LNCAP (cell line): ENCODE data around the gene HIGD2A.

Experiments
- TF ChIP-seq, protein P1 (sequence below): fragments of 450-650 bp; IDR thresholded peaks from 2 replicates; pipeline ENCODE4 v1.5.1; 2017; ENCODE audit warnings: mild to moderate bottlenecking

Gene HIGD2A

DNA sequence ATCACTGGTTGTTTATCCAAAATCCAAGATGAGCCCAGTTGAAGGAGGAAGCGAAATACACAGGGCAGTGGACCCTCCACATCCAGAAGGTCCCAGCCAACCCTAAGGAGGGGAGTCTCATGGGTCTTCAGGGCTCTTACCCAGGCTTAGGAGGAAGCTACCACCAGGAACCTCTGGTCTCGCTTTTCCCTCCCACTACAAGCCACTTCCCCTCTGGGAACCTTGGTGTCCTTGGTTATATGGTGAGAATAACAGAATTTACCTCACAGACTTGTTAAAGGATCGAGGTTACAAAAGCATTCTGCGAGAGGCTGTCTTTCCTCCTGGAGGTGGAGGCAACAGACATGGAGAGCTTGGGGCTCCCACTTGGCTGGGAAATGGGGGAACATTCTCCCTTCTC lies 3.4 kb downstream of the HIGD2A start:
- TF ChIP-seq, protein P1, sequence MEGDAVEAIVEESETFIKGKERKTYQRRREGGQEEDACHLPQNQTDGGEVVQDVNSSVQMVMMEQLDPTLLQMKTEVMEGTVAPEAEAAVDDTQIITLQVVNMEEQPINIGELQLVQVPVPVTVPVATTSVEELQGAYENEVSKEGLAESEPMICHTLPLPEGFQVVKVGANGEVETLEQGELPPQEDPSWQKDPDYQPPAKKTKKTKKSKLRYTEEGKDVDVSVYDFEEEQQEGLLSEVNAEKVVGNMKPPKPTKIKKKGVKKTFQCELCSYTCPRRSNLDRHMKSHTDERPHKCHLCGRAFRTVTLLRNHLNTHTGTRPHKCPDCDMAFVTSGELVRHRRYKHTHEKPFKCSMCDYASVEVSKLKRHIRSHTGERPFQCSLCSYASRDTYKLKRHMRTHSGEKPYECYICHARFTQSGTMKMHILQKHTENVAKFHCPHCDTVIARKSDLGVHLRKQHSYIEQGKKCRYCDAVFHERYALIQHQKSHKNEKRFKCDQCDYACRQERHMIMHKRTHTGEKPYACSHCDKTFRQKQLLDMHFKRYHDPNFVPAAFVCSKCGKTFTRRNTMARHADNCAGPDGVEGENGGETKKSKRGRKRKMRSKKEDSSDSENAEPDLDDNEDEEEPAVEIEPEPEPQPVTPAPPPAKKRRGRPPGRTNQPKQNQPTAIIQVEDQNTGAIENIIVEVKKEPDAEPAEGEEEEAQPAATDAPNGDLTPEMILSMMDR: no peak

DNA sequence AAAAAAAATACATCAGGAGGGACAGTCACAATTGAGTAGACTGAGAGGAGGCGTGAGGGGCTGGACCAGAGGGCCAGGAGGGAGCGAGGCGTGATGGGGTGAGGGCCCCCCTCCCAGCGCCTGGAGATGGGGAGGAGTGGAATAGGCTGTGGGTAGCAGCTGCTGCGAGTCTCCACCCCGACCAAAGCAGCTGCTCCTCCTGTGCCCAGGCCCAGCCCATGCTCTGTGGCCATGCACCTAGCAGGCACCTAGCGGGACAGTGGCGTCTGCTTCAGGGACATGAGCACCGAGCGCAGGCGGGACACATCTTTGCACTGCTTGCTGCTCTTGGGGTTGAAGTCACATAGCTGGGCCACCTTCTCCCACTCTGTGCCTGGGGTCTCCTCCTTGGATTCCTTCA lies 4.0 kb downstream of the HIGD2A start:
- TF ChIP-seq, protein P1: no peak

DNA sequence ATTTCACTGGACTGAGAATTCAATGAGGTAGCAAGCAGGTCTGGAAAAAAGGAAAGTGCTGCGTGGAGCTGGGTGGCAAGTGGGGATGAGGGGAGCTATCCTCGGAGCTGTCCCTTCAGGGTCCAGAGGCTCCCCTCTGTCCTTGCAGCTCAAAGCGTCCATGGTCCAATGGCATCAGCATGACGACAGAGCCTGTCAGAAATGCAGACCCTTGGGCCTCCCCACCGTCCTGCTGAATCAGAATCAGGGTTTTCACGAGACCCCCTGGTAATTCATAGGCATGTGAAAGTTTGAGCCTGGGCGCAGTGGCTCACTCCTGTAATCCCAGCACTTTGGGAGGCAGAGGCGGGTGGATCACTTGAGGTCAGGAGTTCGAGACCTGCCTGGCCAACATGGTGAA lies 5.5 kb downstream of the HIGD2A start:
- TF ChIP-seq, protein P1: no peak

DNA sequence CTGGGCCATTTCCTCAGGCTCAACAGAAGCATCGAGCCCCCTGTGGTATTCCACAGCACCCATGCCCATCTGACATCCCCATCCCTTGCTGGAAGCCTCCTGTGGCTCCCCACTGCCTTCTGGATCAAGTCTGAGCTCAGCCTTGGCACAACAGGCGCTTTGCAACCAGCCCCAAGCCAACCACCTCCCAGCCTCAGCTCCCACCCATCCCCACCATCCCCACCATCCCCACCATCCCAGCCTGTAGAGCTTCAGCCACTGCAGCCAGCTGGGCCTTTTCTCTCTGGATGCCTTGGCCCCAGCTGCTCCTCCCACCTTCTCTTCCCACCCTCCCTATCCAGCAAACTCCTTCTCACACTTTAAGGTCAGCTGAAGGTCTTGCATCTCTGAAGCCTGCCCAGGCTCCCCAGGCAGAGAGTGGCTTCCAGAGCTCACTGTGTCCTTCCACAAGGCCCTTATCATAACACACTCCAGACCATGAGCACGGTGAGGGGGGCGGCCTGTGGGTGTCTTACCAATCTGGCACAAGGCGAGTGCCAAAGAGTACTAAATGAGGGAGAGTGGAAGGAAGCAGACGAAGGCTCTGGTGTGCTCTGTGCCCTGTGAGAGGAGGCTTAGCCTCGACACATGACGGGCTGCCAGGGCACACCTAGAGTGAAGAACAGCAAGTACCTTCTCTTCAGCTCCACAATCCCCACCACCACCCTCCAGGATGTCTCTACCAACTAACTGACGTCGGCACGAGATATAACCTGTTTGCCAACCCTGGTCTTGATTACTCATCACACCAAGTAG lies 6.5 kb downstream of the HIGD2A start:
- TF ChIP-seq, protein P1: no peak

DNA sequence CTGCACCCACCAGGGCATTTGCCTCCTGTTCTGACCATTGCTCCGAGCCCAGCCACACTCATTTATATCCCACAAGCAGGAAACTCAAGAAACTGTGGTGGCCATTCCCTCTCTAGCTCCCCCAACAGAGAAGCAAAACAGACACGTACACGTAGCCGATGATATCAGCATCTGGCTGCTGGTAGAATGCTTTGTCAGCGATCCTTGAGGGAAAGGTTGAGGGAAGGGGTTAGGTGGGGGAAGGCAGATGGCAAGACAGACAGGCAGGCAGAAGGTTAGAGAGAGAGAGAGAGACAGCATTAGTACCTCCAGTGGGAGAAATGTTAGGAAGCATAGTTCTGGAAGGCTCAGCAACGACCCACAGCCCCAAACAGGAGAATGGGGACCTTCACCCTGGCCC lies 7.8 kb downstream of the HIGD2A start:
- TF ChIP-seq, protein P1: no peak

DNA sequence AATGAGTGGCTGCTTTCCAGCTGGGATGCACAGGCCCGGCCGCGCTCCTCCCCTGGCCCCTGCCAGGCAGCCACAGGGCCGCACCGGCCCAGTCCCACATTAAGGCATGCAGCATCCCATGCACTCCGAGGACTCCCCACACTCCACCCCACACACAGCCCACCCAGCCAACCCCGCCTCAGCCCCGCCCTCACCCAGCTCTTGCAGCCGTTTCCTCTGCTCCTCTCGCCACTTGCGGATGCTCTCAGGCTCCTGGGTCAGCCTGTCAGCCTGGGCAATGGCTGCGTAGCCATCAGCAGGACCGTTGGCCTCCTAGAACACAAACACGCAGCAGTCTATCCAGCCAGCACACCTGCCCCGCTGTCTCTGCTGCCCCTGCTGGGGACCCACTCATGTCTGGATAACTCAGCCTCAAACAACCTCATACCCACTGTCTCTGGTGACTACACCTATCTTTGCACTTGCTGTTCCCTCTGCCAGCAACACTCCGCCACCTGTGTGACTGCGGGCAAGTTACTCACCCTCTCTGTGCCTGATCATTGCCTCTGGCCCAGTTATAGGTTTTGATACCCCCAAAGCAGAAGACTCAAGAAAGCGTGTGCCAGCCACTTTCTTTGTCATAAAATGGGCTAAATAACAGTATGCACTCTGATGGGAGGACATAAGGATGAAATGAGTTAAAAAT lies 9.3 kb downstream of the HIGD2A start:
- TF ChIP-seq, protein P1: no peak

DNA sequence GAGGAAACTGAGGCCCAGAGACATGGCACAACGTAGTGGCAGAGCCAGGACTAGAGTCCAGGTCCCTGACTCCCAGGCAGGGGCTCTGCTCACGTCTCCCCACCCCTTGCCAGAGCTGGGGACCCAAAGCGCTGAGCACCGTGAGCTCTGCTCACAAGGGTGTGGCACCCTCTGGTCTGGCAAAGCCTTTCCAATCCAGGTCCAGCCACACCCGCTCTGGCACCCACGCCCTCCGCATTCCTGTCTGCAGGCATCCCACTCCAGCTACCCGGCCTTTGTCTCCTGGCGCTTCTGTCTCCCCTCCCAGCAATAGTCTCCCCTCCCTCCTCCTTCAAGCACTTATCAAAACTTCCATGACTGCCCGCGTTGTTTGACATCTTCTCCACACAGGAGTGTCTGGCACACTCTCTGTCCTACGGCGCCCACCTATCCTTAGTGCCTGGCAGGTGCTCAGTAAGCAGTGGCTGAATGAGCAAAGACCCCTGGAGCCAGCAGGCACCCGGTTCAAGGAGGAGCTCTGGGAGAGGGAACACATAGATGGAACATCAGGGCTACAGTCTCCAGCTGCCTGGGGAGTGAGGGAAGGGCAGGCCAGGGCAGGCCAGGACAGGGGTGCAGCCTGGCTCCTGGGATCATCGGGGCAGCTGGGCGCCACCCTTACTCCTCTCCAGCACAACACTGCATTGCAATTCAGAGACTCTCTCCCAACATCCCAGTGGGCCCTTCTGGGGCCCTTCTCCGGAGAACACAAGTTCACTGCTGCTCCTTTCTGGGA lies 12.0 kb downstream of the HIGD2A start:
- TF ChIP-seq, protein P1: no peak
